Measurements from ENCODE around the gene PATL2. TPM values are rescaled to one million over a fixed set of nuclear protein-coding genes. Genes with fewer than 3 reads are reported as not detected.
"Not testable (repeated sequence)": the region's sequence is repeated elsewhere in the genome, so short reads cannot be mapped to it uniquely, and the experiment has no call there.

Gene PATL2
- total RNA-seq, 2 experiments from 2014 or later: 17.4 to 21.9 TPM

- H3K27me3 Mint-ChIP-seq: no peaks in the 10 kb centered on the region
- no peak for TF ChIP-seq CTCF (IDR thresholded peaks at IDR 0.05)
- H3K9me3 Mint-ChIP-seq: no peaks in the 10 kb centered on the region
- H3K27ac Mint-ChIP-seq: no peak overlapping the region
- ChIA-PET CTCF (interaction anchor here (0.6 kb wide), 2 partner anchors 58 to 970 kb away, joined by 4 to 5 read pairs; no protein-coding TSS in a partner anchor), POLR2A (interaction anchor here (1.5 kb wide), 1 partner anchor 70 kb away, joined by 7 read pairs; the partner anchor contains the start of genes B2M and PATL2)
- no peak for DNase-seq
- no peaks in the 10 kb centered on the region for H3K4me1 ChIP-seq (ENCODE audit: insufficient read depth, low read length)
- H3K27me3 ChIP-seq (ENCODE audit: control insufficient read depth in 1 of 2, insufficient read depth in 2 of 2, low read length in 2 of 2): no peaks in the 10 kb centered on the region
- H3K9me3 ChIP-seq (ENCODE audit: control insufficient read depth in 1 of 2, insufficient read depth in 1 of 2, low read length in 2 of 2): no peaks in the 10 kb centered on the region
- peaks cover 51% of the 10 kb centered on the region for H3K4me1 Mint-ChIP-seq (ENCODE audit: low read depth)
- no peak overlapping the region for H3K4me3 Mint-ChIP-seq
- H3K36me3 ChIP-seq (ENCODE audit: insufficient read depth, low read length): peaks cover 28% of the 10 kb centered on the region
- H3K36me3 Mint-ChIP-seq (ENCODE audit: low read depth): peaks cover 77% of the 10 kb centered on the region
- intact Hi-C loops (cut with DNase I, micrococcal nuclease): no loop called here
- ATAC-seq (ENCODE audit: poor library complexity): no peak
- H3K4me3 ChIP-seq (ENCODE audit: low read length): no peak overlapping the region
- no peak overlapping the region for H3K27ac ChIP-seq (ENCODE audit: low read depth in 1 of 2, low read length in 2 of 2)
Measured at GRCh38 chr15:44641651-44642050, 69.5 kb downstream of the PATL2 start.

DNA sequence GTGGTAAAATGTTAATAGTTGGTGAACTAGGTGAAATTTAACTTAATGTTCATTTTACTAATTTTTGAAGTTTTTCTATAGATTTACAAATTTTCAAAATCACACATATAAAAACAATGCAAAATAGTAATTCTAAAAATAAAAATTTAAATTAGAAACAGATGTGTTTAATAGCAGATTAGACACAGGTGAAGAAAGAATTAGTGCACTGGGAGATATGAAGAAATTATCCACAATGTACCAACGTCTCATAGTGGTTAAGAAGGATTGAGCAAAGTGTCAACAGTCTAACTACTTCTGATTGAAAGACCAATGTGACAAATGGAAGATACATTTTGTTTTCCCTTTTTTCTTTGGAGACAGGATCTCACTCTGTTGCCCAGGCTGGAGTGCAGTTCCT lies 74.1 kb downstream of the PATL2 start:
- ChIA-PET CTCF (no interaction called here), POLR2A (interaction anchor here (0.8 kb wide), 1 partner anchor 260 kb away, joined by 3 read pairs; no protein-coding TSS in a partner anchor)
- no peak for ATAC-seq (ENCODE audit: poor library complexity)
- intact Hi-C loops (cut with DNase I, micrococcal nuclease): no loop called here
- no peak overlapping the region for H3K4me3 Mint-ChIP-seq
- H3K4me1 Mint-ChIP-seq (ENCODE audit: low read depth): peaks cover 17% of the 10 kb centered on the region
- peaks cover 76% of the 10 kb centered on the region for H3K36me3 Mint-ChIP-seq (ENCODE audit: low read depth)
- Histone ChIP-seq H3K4me3 (ENCODE audit: low read length) (no peak overlapping the region), H3K27ac (ENCODE audit: low read depth in 1 of 2, low read length in 2 of 2) (no peak overlapping the region), H3K4me1 (ENCODE audit: insufficient read depth, low read length) (no peaks in the 10 kb centered on the region), H3K27me3 (ENCODE audit: control insufficient read depth in 1 of 2, insufficient read depth in 2 of 2, low read length in 2 of 2) (no peaks in the 10 kb centered on the region), H3K36me3 (ENCODE audit: insufficient read depth, low read length) (peaks cover 39% of the 10 kb centered on the region), H3K9me3 (ENCODE audit: control insufficient read depth in 1 of 2, insufficient read depth in 1 of 2, low read length in 2 of 2) (no peaks in the 10 kb centered on the region)
- no peak for DNase-seq
- TF ChIP-seq CTCF (IDR thresholded peaks at IDR 0.05): no peak
- H3K27me3 Mint-ChIP-seq: no peaks in the 10 kb centered on the region
- no peaks in the 10 kb centered on the region for H3K9me3 Mint-ChIP-seq
- no peak overlapping the region for H3K27ac Mint-ChIP-seq

DNA sequence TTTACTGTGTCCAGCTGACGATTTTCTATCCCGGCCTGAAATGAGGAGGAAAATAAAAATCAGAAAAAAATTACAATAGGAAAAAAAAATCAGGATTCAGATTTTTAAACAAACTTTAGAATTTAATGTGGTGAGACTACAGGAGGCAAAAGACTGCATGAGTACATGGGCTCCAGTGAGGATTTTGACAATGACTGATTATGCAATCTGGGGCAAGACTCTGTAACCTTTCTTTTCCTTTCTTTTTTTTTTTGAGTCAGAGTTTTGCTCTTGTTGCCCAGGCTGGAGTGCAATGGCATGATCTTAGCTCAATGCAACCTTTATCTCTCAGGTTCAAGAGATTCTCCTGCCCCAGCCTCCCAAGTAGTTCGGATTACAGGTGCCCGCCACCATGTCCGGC lies 77.5 kb downstream of the PATL2 start:
- DNase-seq: no peak
- POLR2A ChIA-PET: interaction anchor here (1.7 kb wide), 1 partner anchor 78 kb away, joined by 4 read pairs; the partner anchor contains the start of genes B2M and PATL2
- no peak overlapping the region for H3K4me3 Mint-ChIP-seq

GRCh38 chr15:44625286-44625685 lies 85.8 kb downstream of the PATL2 start:
- H3K9me3 Mint-ChIP-seq; H3K27me3 ChIP-seq (ENCODE audit: control insufficient read depth in 1 of 2, insufficient read depth in 2 of 2, low read length in 2 of 2); H3K4me1 Mint-ChIP-seq (ENCODE audit: low read depth); H3K9me3 ChIP-seq (ENCODE audit: control insufficient read depth in 1 of 2, insufficient read depth in 1 of 2, low read length in 2 of 2); H3K4me3 Mint-ChIP-seq; H3K27ac ChIP-seq (ENCODE audit: low read depth in 1 of 2, low read length in 2 of 2); H3K4me1 ChIP-seq (ENCODE audit: insufficient read depth, low read length); ATAC-seq (ENCODE audit: poor library complexity); H3K4me3 ChIP-seq (ENCODE audit: low read length); intact Hi-C loops (cut with DNase I, micrococcal nuclease); H3K27me3 Mint-ChIP-seq; H3K27ac Mint-ChIP-seq; DNase-seq; POLR2A ChIA-PET: not testable (repeated sequence)
- CTCF ChIA-PET: interaction anchor here (0.7 kb wide), 1 partner anchor 43 kb away, joined by 5 read pairs; no protein-coding TSS in a partner anchor
- H3K36me3 Mint-ChIP-seq (ENCODE audit: low read depth): peaks cover 92% of the 10 kb centered on the region
- peaks cover 73% of the 10 kb centered on the region for H3K36me3 ChIP-seq (ENCODE audit: insufficient read depth, low read length)

More for the DNA sequence above, 77.5 kb downstream of the PATL2 start:
- H3K27ac ChIP-seq (ENCODE audit: low read depth in 1 of 2, low read length in 2 of 2): no peak overlapping the region
- CTCF ChIA-PET: interaction anchor here (1.3 kb wide), 1 partner anchor 18 kb away, joined by 3 read pairs; no protein-coding TSS in a partner anchor
- H3K4me1 Mint-ChIP-seq (ENCODE audit: low read depth): peaks cover 14% of the 10 kb centered on the region
- intact Hi-C loops (cut with DNase I, micrococcal nuclease): no loop called here
- no peaks in the 10 kb centered on the region for H3K4me1 ChIP-seq (ENCODE audit: insufficient read depth, low read length)
- H3K27me3 ChIP-seq (ENCODE audit: control insufficient read depth in 1 of 2, insufficient read depth in 2 of 2, low read length in 2 of 2): no peaks in the 10 kb centered on the region
- H3K4me3 ChIP-seq (ENCODE audit: low read length): no peak overlapping the region
- peaks cover 51% of the 10 kb centered on the region for H3K36me3 ChIP-seq (ENCODE audit: insufficient read depth, low read length)
- peaks cover 89% of the 10 kb centered on the region for H3K36me3 Mint-ChIP-seq (ENCODE audit: low read depth)
- H3K27me3 Mint-ChIP-seq: no peaks in the 10 kb centered on the region
- ATAC-seq (ENCODE audit: poor library complexity): no peak
- H3K27ac Mint-ChIP-seq: no peak overlapping the region
- TF ChIP-seq CTCF (IDR thresholded peaks at IDR 0.05): no peak
- H3K9me3 ChIP-seq (ENCODE audit: control insufficient read depth in 1 of 2, insufficient read depth in 1 of 2, low read length in 2 of 2): no peaks in the 10 kb centered on the region
- no peaks in the 10 kb centered on the region for H3K9me3 Mint-ChIP-seq

Measured in CD4-positive, alpha-beta T cell (primary cell).